Stomach (tissue), 4 donors: ENCODE data around the gene GREB1.

Source experiments
- CTCF ChIP-seq, 7 experiments: fragments of 450-650 bp in 4 of 7; fragments of 200-600 bp in 3 of 7; sonication (generic) in 3 of 7; IDR thresholded peaks; one replicate each; pipeline ENCODE4 v1.5.1; 2016 to 2019; ENCODE audit warnings: antibody characterized with exemption in 7 of 7, control low read depth in 2 of 7, mild to moderate bottlenecking in 1 of 7
- POLR2A ChIP-seq, 4 donors: fragments of 450-650 bp; IDR thresholded peaks; one replicate each; pipeline ENCODE4 v1.6.1; 2016; ENCODE audit warnings: antibody characterized with exemption in 4 of 4, control low read depth in 2 of 4, mild to moderate bottlenecking in 1 of 4, moderate library complexity in 1 of 4
- POLR2AphosphoS5 ChIP-seq, 3 donors: sonication (generic); formaldehyde crosslinking; IDR thresholded peaks; one replicate each; pipeline ENCODE4 v1.6.1; 2016; ENCODE audit warnings: antibody characterized with exemption in 3 of 3

GRCh38 chr2:11488809-11489208 is 45.0 kb upstream of the GREB1 start:
- TF ChIP-seq CTCF (IDR thresholded peaks at IDR 0.05) (no peak), POLR2AphosphoS5 (IDR thresholded peaks at IDR 0.05) (no peak), POLR2A (IDR thresholded peaks at IDR 0.05) (no peak)
